ENCODE data around the gene USH1C. TPM values are rescaled to one million over a fixed set of nuclear protein-coding genes. Genes with fewer than 3 reads are reported as not detected.

USH1C gene
- total RNA-seq, 8 experiments from 2014 or later = 0.11 to 1.00 (median 0.51) TPM; not detected in 3

DNA sequence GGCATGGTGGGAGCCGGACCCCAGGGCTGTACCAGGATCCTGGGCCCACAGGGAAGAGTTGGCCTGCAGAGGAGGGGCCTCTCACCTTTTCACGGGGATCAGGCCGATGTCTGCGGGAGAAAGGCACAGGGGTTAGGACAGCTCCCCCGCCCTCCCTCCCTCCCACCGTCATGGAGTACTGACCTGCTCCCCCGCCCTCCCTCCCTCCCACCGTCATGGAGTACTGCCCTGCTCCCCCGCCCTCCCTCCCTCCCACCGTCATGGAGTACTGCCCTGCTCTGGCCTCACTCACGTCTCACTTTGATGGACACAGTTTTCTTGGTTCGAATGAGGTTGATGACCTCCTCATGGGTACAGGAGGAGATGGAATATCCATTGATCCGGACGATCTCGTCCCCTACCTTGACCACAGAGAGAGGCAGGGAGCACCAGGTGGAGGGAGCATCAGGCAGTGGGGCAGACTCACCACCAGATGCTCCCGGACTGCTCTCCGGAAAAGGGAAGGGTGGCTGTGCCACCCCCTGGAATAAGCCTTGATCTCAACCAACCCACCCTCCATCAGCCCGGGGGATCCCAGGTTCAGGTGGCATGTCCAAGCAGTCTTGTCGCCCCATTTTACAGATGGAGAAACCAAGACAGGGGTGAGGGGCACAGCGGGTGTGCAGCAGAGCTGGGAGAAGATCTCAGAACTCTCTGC is 17.1 kb downstream of the USH1C start:
- 57 to 100% (median 86%) methylated on average over 1 to 6 of the region's 20 CpGs; no CpG with 5 or more reads in 6 of the 10 experiments for WGBS, 10 experiments
- Histone ChIP-seq H3K27ac (no peak overlapping the region), H3K4me3 (no peak overlapping the region), H3K4me1 (replicated peaks in 1 of 2) (peaks cover 0 to 10% of the 10 kb centered on the region in 2 donors)
- ATAC-seq (replicated peaks in 6 of 8) = peak in 1 of 8 experiments; percentile 7
- in situ Hi-C loops (cut with MboI; ENCODE audit: low pct_unique_long_range_greater_than_20kb in 2 of 9, low sequenced_read_pairs in 9 of 9, unreplicated experiment in 9 of 9) = no loop called here

DNA sequence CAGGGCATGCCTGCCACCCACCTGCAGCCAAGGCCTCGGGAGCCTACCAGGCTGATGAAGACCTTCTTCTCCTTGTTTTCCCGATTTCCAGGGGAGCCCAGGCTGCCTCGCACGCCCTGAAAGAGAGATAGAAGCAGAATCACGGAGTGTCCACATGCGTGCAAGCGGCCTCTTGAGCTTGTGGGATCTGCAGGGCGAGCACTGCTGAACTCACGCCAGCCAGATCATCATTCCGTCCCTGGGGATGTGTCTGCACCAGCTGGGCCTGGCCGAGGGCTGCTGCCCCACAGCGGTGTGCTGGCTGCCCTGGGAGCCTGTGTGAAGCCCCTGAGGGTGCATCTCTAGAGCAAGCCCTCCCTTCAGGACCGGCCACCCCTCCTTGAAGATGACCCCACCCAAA is 17.9 kb downstream of the USH1C start:
- ATAC-seq (replicated peaks in 6 of 8) = peak in 4 of 8 experiments; percentile 15 to 56 (median 44)
- WGBS, 10 experiments = 20% methylated on average over 2 of the region's 13 CpGs; no CpG with 5 or more reads in 9 of the 10 experiments
- Histone ChIP-seq H3K27ac (no peak overlapping the region), H3K4me3 (no peak overlapping the region), H3K4me1 (replicated peaks in 1 of 2) (peaks cover 0 to 10% of the 10 kb centered on the region in 2 donors)
- in situ Hi-C loops (cut with MboI; ENCODE audit: low pct_unique_long_range_greater_than_20kb in 2 of 9, low sequenced_read_pairs in 9 of 9, unreplicated experiment in 9 of 9) = no loop called here

- Histone ChIP-seq H3K4me3 (no peak overlapping the region), H3K27ac (no peak overlapping the region), H3K4me1 (replicated peaks in 1 of 2) (peaks cover 1 to 11% of the 10 kb centered on the region in 2 donors)
- no peak for ATAC-seq (replicated peaks in 6 of 8)
- in situ Hi-C loops (cut with MboI; ENCODE audit: low pct_unique_long_range_greater_than_20kb in 2 of 9, low sequenced_read_pairs in 9 of 9, unreplicated experiment in 9 of 9) = no loop called here
- WGBS, 10 experiments = 54 to 100% (median 73%) methylated on average over 1 to 3 of the region's 4 CpGs; no CpG with 5 or more reads in 6 of the 10 experiments
Measured at GRCh38 chr11:17525570-17525969, 18.6 kb downstream of the USH1C start.

- WGBS, 10 experiments = 14 to 100% (median 88%) methylated on average over 1 to 5 of the region's 9 CpGs; no CpG with 5 or more reads in 5 of the 10 experiments
- no peak for ATAC-seq (replicated peaks in 6 of 8)
- in situ Hi-C loops (cut with MboI; ENCODE audit: low pct_unique_long_range_greater_than_20kb in 2 of 9, low sequenced_read_pairs in 9 of 9, unreplicated experiment in 9 of 9) = loop anchor here in 7 of 9 experiments (25.0 kb wide), 4 partner anchors 88 to 287 kb away; partner anchors contain the start of genes KCNJ11 (in 4 of the 7) and NCR3LG1 (in 1 of the 7)
- no peak overlapping the region for H3K4me3 ChIP-seq
- peaks cover 15% of the 10 kb centered on the region in 2 donors for H3K4me1 ChIP-seq (replicated peaks in 1 of 2)
- no peak overlapping the region for H3K27ac ChIP-seq
Measured at GRCh38 chr11:17524221-17524620, 20.0 kb downstream of the USH1C start.

GRCh38 chr11:17522655-17523054 is 21.6 kb downstream of the USH1C start:
- in situ Hi-C loops (cut with MboI; ENCODE audit: low pct_unique_long_range_greater_than_20kb in 2 of 9, low sequenced_read_pairs in 9 of 9, unreplicated experiment in 9 of 9) = loop anchor here in 7 of 9 experiments (25.0 kb wide), 4 partner anchors 90 to 285 kb away; partner anchors contain the start of genes KCNJ11 (in 4 of the 7) and NCR3LG1 (in 1 of the 7)
- no peak for ATAC-seq (replicated peaks in 6 of 8)
- 40 to 96% (median 70%) methylated on average over 1 to 4 of the region's 17 CpGs; no CpG with 5 or more reads in 6 of the 10 experiments for WGBS, 10 experiments

DNA sequence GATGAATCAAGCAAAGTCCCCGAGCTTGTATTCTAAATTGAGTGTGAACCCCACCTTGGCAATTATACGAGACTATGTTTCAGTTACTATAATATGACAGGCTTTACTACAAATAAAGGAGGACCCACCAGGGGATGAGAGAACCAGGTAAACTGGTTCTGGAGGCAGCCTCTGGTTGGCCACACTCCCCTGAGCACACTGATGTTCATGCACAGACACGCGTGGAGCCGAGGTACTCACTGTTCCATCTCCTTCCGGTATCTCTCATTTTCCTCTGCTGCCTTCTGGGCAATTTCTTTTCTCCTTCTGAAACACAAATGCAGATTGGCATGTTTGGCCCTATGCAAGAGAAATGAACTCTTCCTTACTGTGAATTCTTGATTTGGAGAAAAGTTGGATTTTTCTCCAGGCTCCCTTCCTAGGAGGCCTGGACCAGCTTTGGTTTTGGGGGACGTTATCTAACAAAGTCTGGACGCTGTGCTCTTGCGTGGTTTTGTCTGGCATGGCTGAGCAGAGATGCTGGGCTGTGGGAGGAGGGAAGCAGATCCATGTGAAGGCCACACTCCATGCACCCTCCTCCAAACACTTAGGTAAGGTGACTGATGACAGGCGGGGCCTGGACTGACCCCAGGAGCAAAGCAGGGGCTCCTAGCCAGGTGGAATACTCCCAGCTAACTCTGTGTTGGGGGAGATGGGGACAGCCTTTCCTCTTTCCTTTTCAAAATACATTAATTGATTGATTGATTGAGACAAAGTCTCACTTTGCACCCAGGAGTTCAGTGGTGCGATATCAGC is 22.9 kb downstream of the USH1C start:
- WGBS, 10 experiments = 44 to 100% (median 93%) methylated on average over 1 to 10 of the region's 11 CpGs; no CpG with 5 or more reads in 4 of the 10 experiments
- in situ Hi-C loops (cut with MboI; ENCODE audit: low pct_unique_long_range_greater_than_20kb in 2 of 9, low sequenced_read_pairs in 9 of 9, unreplicated experiment in 9 of 9) = loop anchor here in 7 of 9 experiments (25.0 kb wide), 4 partner anchors 91 to 284 kb away; partner anchors contain the start of genes KCNJ11 (in 4 of the 7) and NCR3LG1 (in 1 of the 7)
- Histone ChIP-seq H3K4me3 (no peak overlapping the region), H3K4me1 (replicated peaks in 1 of 2) (peaks cover 24 to 26% of the 10 kb centered on the region in 2 donors), H3K27ac (no peak overlapping the region)
- ATAC-seq (replicated peaks in 6 of 8) = no peak

More at GRCh38 chr11:17522655-17523054, 21.6 kb downstream of the USH1C start:
- H3K27ac ChIP-seq = no peak overlapping the region
- peaks cover 24 to 26% of the 10 kb centered on the region in 2 donors for H3K4me1 ChIP-seq (replicated peaks in 1 of 2)
- no peak overlapping the region for H3K4me3 ChIP-seq

DNA sequence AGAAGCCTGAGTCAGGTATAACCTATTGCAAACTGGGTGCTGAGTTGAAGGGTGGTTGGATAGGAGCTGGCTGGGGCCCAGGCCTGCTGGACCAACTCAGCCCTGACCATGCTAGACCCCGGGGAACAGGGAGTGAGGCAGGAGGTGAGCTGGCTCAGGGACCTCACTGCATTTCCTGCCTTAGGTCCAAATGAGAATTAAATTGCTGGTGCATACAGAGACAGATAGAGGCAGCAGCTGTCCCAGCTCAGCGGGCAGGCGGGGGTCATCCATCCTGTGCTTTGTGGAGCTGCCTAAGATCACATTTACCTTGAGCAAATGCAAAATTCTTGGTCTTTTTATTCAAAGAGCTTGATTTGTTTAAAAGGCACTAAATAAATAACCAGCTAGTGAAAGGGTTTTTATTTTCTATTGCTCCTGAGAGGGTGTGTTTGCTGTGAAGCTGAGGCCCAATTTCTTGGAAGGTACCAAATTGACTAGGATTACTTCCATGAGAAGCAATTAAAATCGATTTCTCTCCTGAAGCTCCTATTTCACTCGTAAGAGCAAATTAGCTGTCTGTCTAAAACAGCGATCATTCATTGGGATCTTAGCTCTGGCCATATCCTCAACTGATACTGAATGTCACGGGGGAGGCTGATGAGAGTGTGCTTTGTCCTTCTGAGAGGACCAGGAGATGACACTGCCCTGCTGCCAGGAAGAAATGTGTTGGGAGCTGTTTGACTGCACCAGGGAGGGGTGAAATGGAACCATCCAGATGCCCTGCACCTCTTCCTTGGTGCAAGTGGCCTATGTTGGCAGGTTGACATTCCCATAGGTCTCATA is 24.9 kb downstream of the USH1C start:
- 12 to 66% (median 29%) methylated on average over 3 to 7 of the region's 7 CpGs; no CpG with 5 or more reads in 2 of the 10 experiments for WGBS, 10 experiments
- Histone ChIP-seq H3K4me3 (no peak overlapping the region), H3K27ac (peak overlapping the region; percentile 70 to 80), H3K4me1 (replicated peaks in 1 of 2) (peaks cover 24 to 31% of the 10 kb centered on the region in 2 donors)
- ATAC-seq (replicated peaks in 6 of 8) = peak in 5 of 8 experiments; percentile 84 to 91 (median 91)
- in situ Hi-C loops (cut with MboI; ENCODE audit: low pct_unique_long_range_greater_than_20kb in 2 of 9, low sequenced_read_pairs in 9 of 9, unreplicated experiment in 9 of 9) = loop anchor here in 7 of 9 experiments (25.0 kb wide), 4 partner anchors 93 to 282 kb away; partner anchors contain the start of genes KCNJ11 (in 4 of the 7) and NCR3LG1 (in 1 of the 7)

DNA sequence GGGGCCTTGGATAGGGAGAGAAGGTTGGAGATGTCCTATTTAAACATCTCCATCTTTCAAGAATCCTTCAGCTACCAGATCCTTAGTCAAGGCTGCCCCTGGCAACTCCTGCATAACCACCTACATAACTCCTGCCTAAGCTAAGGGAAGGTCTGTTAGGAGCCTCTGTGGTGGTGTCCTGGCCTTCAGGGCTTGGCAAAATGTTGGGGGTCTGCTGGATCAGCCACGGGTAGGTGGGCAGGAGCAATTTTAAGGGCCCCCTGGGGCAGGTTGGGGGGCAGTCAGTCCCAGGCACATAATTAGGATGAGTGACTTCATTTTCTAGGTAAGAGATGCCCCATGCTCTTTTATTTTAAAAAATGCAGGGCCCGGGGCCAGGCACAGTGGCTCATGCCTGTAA is 25.9 kb downstream of the USH1C start:
- in situ Hi-C loops (cut with MboI; ENCODE audit: low pct_unique_long_range_greater_than_20kb in 2 of 9, low sequenced_read_pairs in 9 of 9, unreplicated experiment in 9 of 9) = loop anchor here in 7 of 9 experiments (25.0 kb wide), 4 partner anchors 94 to 281 kb away; partner anchors contain the start of genes KCNJ11 (in 4 of the 7) and NCR3LG1 (in 1 of the 7)
- Histone ChIP-seq H3K27ac (peak overlapping the region; percentile 68 to 73), H3K4me3 (no peak overlapping the region), H3K4me1 (replicated peaks in 1 of 2) (peaks cover 25 to 31% of the 10 kb centered on the region in 2 donors)
- WGBS, 10 experiments = 80 to 100% (median 100%) methylated on average over 1 of the region's 2 CpGs; no CpG with 5 or more reads in 7 of the 10 experiments
- no peak for ATAC-seq (replicated peaks in 6 of 8)

- in situ Hi-C loops (cut with MboI; ENCODE audit: low pct_unique_long_range_greater_than_20kb in 2 of 9, low sequenced_read_pairs in 9 of 9, unreplicated experiment in 9 of 9) = loop anchor here in 7 of 9 experiments (25.0 kb wide), 4 partner anchors 95 to 280 kb away; partner anchors contain the start of genes KCNJ11 (in 4 of the 7) and NCR3LG1 (in 1 of the 7)
- H3K4me1 ChIP-seq (replicated peaks in 1 of 2) = peaks cover 28 to 31% of the 10 kb centered on the region in 2 donors
- WGBS, 10 experiments = 0 to 83% (median 72%) methylated on average over 1 to 8 of the region's 10 CpGs; no CpG with 5 or more reads in 5 of the 10 experiments
- no peak overlapping the region for H3K27ac ChIP-seq
- no peak overlapping the region for H3K4me3 ChIP-seq
- ATAC-seq (replicated peaks in 6 of 8) = no peak
Measured at GRCh38 chr11:17517186-17517585, 27.0 kb downstream of the USH1C start.

- in situ Hi-C loops (cut with MboI; ENCODE audit: low pct_unique_long_range_greater_than_20kb in 2 of 9, low sequenced_read_pairs in 9 of 9, unreplicated experiment in 9 of 9) = loop anchor here in 7 of 9 experiments (25.0 kb wide), 4 partner anchors 96 to 279 kb away; partner anchors contain the start of genes KCNJ11 (in 4 of the 7) and NCR3LG1 (in 1 of the 7)
Measured at GRCh38 chr11:17516551-17517150, 27.6 kb downstream of the USH1C start.

DNA sequence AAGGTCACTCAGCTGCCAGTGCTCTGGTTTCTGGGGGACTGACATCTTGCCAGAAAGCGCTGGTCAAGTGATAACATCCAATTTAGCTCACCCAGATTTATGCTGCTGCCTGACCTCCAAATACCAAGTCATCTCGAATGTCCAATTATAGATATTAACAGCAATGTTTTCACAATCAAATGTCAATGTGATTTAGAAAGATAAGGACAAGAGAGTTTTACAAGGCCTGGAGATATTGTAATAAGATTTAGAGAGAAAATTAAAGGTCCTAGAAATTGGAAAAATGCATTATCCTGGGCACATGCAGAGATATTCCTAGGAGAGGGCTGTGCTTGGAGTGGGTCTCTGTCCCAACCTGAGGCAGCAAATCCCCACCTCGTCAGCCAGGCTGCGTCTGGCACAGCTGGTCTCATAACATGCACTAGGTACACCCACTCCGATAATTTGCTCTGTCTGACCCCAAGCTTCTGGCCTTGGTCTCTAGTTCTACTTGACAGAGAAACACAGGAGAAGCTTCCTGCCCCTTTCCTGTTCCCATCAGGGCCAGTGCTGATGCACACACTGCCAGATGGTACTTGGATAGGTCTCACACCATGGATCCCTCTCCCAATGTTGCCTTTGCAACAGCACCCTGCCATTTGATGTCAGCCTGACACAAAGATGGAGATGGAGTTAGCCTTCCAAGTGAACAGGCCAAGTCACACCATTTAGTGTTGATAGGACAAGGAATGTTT is 28.6 kb downstream of the USH1C start:
- in situ Hi-C loops (cut with MboI; ENCODE audit: low pct_unique_long_range_greater_than_20kb in 2 of 9, low sequenced_read_pairs in 9 of 9, unreplicated experiment in 9 of 9) = loop anchor here in 7 of 9 experiments (25.0 kb wide), 4 partner anchors 97 to 278 kb away; partner anchors contain the start of genes KCNJ11 (in 4 of the 7) and NCR3LG1 (in 1 of the 7)
- H3K4me1 ChIP-seq (replicated peaks in 1 of 2) = peaks cover 27 to 30% of the 10 kb centered on the region in 2 donors
- WGBS, 10 experiments = 0 to 96% (median 69%) methylated on average over 1 to 4 of the region's 5 CpGs; no CpG with 5 or more reads in 4 of the 10 experiments
- no peak for ATAC-seq (replicated peaks in 6 of 8)
- no peak overlapping the region for H3K4me3 ChIP-seq
- H3K27ac ChIP-seq = no peak overlapping the region

More at GRCh38 chr11:17516551-17517150, 27.6 kb downstream of the USH1C start:
- WGBS, 10 experiments = 0 to 67% (median 58%) methylated on average over 1 to 3 of the region's 7 CpGs; no CpG with 5 or more reads in 5 of the 10 experiments
- H3K27ac ChIP-seq = no peak overlapping the region
- no peak overlapping the region for H3K4me3 ChIP-seq
- ATAC-seq (replicated peaks in 6 of 8) = no peak
- H3K4me1 ChIP-seq (replicated peaks in 1 of 2) = peaks cover 28 to 31% of the 10 kb centered on the region in 2 donors

Data from motor neuron (in vitro differentiated cells).